ENCODE measurements around the gene FSHR.

GRCh38 chr2:49002750-49003149, 151.6 kb downstream of the FSHR start:
- TF ChIP-seq FOSL1 (IDR thresholded peaks at IDR 0.05; ENCODE audit: insufficient read depth, low read depth, low read length): no peak
- TF ChIP-seq TAF1 (IDR thresholded peaks at IDR 0.05; ENCODE audit: low read depth, low read length): no peak
- no peak for TF ChIP-seq HDAC2 (IDR thresholded peaks at IDR 0.05; ENCODE audit: borderline replicate concordance in 1 of 2, low read depth in 2 of 2, low read length in 2 of 2)
- no peak for TF ChIP-seq TBP (IDR thresholded peaks at IDR 0.05; ENCODE audit: low read depth, low read length)
- TF ChIP-seq, protein P1, sequence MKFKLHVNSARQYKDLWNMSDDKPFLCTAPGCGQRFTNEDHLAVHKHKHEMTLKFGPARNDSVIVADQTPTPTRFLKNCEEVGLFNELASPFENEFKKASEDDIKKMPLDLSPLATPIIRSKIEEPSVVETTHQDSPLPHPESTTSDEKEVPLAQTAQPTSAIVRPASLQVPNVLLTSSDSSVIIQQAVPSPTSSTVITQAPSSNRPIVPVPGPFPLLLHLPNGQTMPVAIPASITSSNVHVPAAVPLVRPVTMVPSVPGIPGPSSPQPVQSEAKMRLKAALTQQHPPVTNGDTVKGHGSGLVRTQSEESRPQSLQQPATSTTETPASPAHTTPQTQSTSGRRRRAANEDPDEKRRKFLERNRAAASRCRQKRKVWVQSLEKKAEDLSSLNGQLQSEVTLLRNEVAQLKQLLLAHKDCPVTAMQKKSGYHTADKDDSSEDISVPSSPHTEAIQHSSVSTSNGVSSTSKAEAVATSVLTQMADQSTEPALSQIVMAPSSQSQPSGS (IDR thresholded peaks at IDR 0.05; ENCODE audit: low read length): no peak
- TF ChIP-seq, protein P2, sequence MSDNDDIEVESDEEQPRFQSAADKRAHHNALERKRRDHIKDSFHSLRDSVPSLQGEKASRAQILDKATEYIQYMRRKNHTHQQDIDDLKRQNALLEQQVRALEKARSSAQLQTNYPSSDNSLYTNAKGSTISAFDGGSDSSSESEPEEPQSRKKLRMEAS (IDR thresholded peaks at IDR 0.05): no peak
- TF ChIP-seq, protein P3, sequence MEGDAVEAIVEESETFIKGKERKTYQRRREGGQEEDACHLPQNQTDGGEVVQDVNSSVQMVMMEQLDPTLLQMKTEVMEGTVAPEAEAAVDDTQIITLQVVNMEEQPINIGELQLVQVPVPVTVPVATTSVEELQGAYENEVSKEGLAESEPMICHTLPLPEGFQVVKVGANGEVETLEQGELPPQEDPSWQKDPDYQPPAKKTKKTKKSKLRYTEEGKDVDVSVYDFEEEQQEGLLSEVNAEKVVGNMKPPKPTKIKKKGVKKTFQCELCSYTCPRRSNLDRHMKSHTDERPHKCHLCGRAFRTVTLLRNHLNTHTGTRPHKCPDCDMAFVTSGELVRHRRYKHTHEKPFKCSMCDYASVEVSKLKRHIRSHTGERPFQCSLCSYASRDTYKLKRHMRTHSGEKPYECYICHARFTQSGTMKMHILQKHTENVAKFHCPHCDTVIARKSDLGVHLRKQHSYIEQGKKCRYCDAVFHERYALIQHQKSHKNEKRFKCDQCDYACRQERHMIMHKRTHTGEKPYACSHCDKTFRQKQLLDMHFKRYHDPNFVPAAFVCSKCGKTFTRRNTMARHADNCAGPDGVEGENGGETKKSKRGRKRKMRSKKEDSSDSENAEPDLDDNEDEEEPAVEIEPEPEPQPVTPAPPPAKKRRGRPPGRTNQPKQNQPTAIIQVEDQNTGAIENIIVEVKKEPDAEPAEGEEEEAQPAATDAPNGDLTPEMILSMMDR (IDR thresholded peaks at IDR 0.05; ENCODE audit: control extremely low read depth in 1 of 3, insufficient read depth in 1 of 3, low read depth in 1 of 3, low read length in 3 of 3): no peak
- TF ChIP-seq, protein P4, sequence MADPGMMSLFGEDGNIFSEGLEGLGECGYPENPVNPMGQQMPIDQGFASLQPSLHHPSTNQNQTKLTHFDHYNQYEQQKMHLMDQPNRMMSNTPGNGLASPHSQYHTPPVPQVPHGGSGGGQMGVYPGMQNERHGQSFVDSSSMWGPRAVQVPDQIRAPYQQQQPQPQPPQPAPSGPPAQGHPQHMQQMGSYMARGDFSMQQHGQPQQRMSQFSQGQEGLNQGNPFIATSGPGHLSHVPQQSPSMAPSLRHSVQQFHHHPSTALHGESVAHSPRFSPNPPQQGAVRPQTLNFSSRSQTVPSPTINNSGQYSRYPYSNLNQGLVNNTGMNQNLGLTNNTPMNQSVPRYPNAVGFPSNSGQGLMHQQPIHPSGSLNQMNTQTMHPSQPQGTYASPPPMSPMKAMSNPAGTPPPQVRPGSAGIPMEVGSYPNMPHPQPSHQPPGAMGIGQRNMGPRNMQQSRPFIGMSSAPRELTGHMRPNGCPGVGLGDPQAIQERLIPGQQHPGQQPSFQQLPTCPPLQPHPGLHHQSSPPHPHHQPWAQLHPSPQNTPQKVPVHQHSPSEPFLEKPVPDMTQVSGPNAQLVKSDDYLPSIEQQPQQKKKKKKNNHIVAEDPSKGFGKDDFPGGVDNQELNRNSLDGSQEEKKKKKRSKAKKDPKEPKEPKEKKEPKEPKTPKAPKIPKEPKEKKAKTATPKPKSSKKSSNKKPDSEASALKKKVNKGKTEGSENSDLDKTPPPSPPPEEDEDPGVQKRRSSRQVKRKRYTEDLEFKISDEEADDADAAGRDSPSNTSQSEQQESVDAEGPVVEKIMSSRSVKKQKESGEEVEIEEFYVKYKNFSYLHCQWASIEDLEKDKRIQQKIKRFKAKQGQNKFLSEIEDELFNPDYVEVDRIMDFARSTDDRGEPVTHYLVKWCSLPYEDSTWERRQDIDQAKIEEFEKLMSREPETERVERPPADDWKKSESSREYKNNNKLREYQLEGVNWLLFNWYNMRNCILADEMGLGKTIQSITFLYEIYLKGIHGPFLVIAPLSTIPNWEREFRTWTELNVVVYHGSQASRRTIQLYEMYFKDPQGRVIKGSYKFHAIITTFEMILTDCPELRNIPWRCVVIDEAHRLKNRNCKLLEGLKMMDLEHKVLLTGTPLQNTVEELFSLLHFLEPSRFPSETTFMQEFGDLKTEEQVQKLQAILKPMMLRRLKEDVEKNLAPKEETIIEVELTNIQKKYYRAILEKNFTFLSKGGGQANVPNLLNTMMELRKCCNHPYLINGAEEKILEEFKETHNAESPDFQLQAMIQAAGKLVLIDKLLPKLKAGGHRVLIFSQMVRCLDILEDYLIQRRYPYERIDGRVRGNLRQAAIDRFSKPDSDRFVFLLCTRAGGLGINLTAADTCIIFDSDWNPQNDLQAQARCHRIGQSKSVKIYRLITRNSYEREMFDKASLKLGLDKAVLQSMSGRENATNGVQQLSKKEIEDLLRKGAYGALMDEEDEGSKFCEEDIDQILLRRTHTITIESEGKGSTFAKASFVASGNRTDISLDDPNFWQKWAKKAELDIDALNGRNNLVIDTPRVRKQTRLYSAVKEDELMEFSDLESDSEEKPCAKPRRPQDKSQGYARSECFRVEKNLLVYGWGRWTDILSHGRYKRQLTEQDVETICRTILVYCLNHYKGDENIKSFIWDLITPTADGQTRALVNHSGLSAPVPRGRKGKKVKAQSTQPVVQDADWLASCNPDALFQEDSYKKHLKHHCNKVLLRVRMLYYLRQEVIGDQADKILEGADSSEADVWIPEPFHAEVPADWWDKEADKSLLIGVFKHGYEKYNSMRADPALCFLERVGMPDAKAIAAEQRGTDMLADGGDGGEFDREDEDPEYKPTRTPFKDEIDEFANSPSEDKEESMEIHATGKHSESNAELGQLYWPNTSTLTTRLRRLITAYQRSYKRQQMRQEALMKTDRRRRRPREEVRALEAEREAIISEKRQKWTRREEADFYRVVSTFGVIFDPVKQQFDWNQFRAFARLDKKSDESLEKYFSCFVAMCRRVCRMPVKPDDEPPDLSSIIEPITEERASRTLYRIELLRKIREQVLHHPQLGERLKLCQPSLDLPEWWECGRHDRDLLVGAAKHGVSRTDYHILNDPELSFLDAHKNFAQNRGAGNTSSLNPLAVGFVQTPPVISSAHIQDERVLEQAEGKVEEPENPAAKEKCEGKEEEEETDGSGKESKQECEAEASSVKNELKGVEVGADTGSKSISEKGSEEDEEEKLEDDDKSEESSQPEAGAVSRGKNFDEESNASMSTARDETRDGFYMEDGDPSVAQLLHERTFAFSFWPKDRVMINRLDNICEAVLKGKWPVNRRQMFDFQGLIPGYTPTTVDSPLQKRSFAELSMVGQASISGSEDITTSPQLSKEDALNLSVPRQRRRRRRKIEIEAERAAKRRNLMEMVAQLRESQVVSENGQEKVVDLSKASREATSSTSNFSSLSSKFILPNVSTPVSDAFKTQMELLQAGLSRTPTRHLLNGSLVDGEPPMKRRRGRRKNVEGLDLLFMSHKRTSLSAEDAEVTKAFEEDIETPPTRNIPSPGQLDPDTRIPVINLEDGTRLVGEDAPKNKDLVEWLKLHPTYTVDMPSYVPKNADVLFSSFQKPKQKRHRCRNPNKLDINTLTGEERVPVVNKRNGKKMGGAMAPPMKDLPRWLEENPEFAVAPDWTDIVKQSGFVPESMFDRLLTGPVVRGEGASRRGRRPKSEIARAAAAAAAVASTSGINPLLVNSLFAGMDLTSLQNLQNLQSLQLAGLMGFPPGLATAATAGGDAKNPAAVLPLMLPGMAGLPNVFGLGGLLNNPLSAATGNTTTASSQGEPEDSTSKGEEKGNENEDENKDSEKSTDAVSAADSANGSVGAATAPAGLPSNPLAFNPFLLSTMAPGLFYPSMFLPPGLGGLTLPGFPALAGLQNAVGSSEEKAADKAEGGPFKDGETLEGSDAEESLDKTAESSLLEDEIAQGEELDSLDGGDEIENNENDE (IDR thresholded peaks at IDR 0.05; ENCODE audit: insufficient replicate concordance, low read length): no peak
- no peak for TF ChIP-seq POLR2A (IDR thresholded peaks at IDR 0.05; ENCODE audit: control extremely low read depth in 1 of 2, low read depth in 2 of 2, low read length in 2 of 2)
